HG02981 (cell line): Measurements from ENCODE around the gene NOL4.

ENCODE experiments used
- ATAC-seq: cut with Tn5 transposase; IDR thresholded peaks from one replicate; pipeline ENCODE4 v1.9.1; 2021; ENCODE audit warnings: mild to moderate bottlenecking, moderate library complexity; ENCODE audit not compliant: unreplicated experiment

Gene NOL4

DNA sequence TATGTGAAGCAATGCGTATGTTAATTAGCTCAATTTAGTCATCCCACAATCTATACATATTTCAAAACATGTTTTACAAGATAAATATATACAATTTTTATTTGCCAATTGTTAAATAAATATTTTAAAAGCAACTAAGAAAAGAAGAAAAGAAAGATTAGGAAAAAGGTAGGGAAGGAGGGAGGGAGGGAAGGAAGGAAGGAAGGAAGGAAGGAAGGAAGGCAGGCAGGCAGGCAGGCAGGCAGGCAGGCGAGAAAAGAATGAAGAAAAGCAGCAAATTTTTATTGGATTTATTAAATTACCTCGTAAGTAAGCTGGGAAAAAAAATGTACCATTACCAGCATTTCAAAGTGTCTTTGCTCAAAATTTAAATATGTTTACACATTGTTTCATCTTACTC lies 30.5 kb downstream of the NOL4 start:
- no peak for ATAC-seq

DNA sequence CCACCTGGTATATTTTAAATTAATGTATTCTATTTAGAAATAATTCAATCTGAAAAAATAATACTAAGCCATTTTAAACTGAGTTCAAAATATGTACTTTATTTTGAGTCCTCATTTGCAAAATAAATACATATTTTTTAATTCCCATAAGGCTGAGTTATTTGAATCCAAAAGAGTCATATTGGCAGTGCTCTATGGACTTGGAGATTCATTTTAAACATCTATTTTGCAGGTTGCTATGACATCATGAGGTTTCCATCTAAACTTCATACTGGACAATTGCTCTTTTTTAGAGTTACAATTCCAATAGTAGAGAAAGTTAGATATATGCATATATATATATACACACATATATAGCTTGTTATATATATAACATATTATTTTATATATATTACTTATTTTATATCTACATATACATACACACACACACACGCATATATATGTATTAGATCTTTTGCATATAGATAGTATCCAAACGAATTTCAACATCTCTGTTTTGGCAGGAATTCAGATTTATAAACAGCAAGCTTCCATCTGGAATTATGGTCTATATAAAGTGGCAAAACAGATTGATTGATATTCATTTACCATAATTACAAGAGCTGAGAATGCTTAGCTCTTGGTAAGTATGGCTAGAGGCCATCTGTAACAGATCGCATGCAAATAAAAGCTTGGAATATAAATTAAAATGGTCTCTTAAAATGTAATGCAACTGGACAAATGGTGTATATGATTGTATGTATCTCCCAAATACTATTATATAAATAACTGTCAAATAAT lies 34.9 kb downstream of the NOL4 start:
- no peak for ATAC-seq
